Keratinocyte (primary cell): ENCODE data around the gene TBKBP1. TPM values are rescaled to one million over a fixed set of nuclear protein-coding genes. Genes with fewer than 3 reads are reported as not detected.

Experiments
- DNase-seq: peaks from one replicate; pipeline ENCODE4 v3.0.0-alpha.2; 2011; ENCODE audit warnings: low read depth, missing footprints, low spot score
- FAIRE-seq: peaks from 2 replicates; lab custom pipeline; 2011; peaks lifted over from hg19 to GRCh38; lab: Jason Lieb, UNC
- H2AFZ ChIP-seq: 2 replicates; pipeline ENCODE4 v1.6.0; 2012; ENCODE audit warnings: low read length, control low read depth, inconsistent platforms; ENCODE audit not compliant: control insufficient read depth
- H3K27ac ChIP-seq: 2 replicates; pipeline ENCODE4 v1.5.1; 2011; ENCODE audit warnings: low read length; ENCODE audit not compliant: control insufficient read depth, insufficient read depth
- H3K27me3 ChIP-seq: 3 replicates; pipeline ENCODE4 v1.6.0; 2011; ENCODE audit warnings: low read length; ENCODE audit not compliant: control insufficient read depth, insufficient read depth; ENCODE audit errors: extremely low read depth
- H3K36me3 ChIP-seq, 2 experiments: 2 replicates in 1 of 2; 3 replicates in 1 of 2; pipeline ENCODE4 v1.5.1; 2011; ENCODE audit warnings: low read length in 2 of 2, mild to moderate bottlenecking in 1 of 2; ENCODE audit not compliant: control insufficient read depth in 2 of 2, insufficient read depth in 2 of 2; ENCODE audit errors: extremely low read depth in 1 of 2
- H3K4me1 ChIP-seq: 3 replicates; pipeline ENCODE4 v1.5.1; 2011; ENCODE audit warnings: low read length; ENCODE audit not compliant: control insufficient read depth, insufficient read depth; ENCODE audit errors: extremely low read depth
- H3K4me2 ChIP-seq: 3 replicates; pipeline ENCODE4 v1.6.0; 2011; ENCODE audit warnings: low read depth, low read length; ENCODE audit not compliant: control insufficient read depth, insufficient read depth; ENCODE audit errors: extremely low read depth
- H3K4me3 ChIP-seq, 3 experiments: fragments of 200-600 bp in 1 of 3; sonication (generic) in 1 of 3; 2 replicates in 2 of 3; 3 replicates in 1 of 3; pipeline ENCODE4 v1.5.1; 2011 to 2016; ENCODE audit warnings: low read length in 3 of 3, mild to moderate bottlenecking in 3 of 3, control low read depth in 2 of 3, inconsistent platforms in 1 of 3, low read depth in 1 of 3, mixed read lengths in 1 of 3, mixed run types in 1 of 3, moderate library complexity in 1 of 3; ENCODE audit not compliant: control insufficient read depth in 2 of 3, insufficient read depth in 2 of 3; ENCODE audit errors: extremely low read depth in 1 of 3
- H3K79me2 ChIP-seq: 2 replicates; pipeline ENCODE4 v1.6.0; 2012; ENCODE audit warnings: low read length; ENCODE audit not compliant: control insufficient read depth, insufficient read depth
- H3K9ac ChIP-seq: 3 replicates; pipeline ENCODE4 v1.6.0; 2011; ENCODE audit warnings: low read length; ENCODE audit not compliant: control insufficient read depth, insufficient read depth; ENCODE audit errors: extremely low read depth
- H3K9me1 ChIP-seq: 3 replicates; pipeline ENCODE4 v1.6.0; 2011; ENCODE audit warnings: low read length; ENCODE audit not compliant: control insufficient read depth, insufficient read depth; ENCODE audit errors: extremely low read depth
- H3K9me3 ChIP-seq: 2 replicates; pipeline ENCODE4 v1.5.1; 2012; ENCODE audit warnings: low read depth, low read length; ENCODE audit not compliant: control insufficient read depth
- H4K20me1 ChIP-seq: 3 replicates; pipeline ENCODE4 v1.6.0; 2011; ENCODE audit warnings: low read length; ENCODE audit not compliant: control insufficient read depth, insufficient read depth; ENCODE audit errors: extremely low read depth
- CTCF ChIP-seq, 3 experiments: IDR thresholded peaks in 1 of 3; conservative IDR thresholded peaks in 1 of 3; optimal IDR thresholded peaks in 1 of 3; 2 replicates in 2 of 3; 3 replicates in 1 of 3; pipeline versions ENCODE3 to v1.5.1; 2011; ENCODE audit warnings: low read length in 3 of 3, mild to moderate bottlenecking in 3 of 3, moderate library complexity in 2 of 3, control low read depth in 1 of 3, inconsistent platforms in 1 of 3; ENCODE audit not compliant: insufficient read depth in 2 of 3; ENCODE audit errors: extremely low read depth in 1 of 3
- EZH2 ChIP-seq: IDR thresholded peaks from one replicate; pipeline ENCODE4 v1.6.1; 2012; ENCODE audit warnings: inconsistent platforms, mild to moderate bottlenecking, low read length, moderate library complexity
- dilution Hi-C: fragments of 300-500 bp; cut with MboI; formaldehyde crosslinking; loops from one replicate; pipeline ENCODE4 v1.7.0; 2020; ENCODE audit warnings: low sequenced_read_pairs; ENCODE audit not compliant: extremely low pct_ligation_motif_present
- polyA plus RNA-seq, 5 experiments: library from polyadenylated mRNA; depleted of rRNA in 3 of 5; stranded (reverse) in 3 of 5; stranded (forward) in 1 of 5; unstranded in 1 of 5; fragments of >200 nt; gene quantifications; 1 replicate in 1 of 5; 2 replicates in 3 of 5; 3 replicates in 1 of 5; pipeline versions ENCODE4 v1.2.1 to v1.2.3, GENCODE V29; 2011 to 2012; ENCODE audit warnings: missing spikeins in 2 of 5, low read depth in 1 of 5, low replicate concordance in 1 of 5

Gene TBKBP1
- polyA plus RNA-seq, 1 donor (not counting 4 experiments of a cell fraction or from before 2014, with no cell fraction given) = 4.3 TPM

- TF ChIP-seq EZH2 = no peak
- no peak for TF ChIP-seq CTCF (optimal IDR thresholded peaks at IDR 0.05 in 1 of 3, IDR thresholded peaks at IDR 0.05 in 1 of 3, conservative IDR thresholded peaks at IDR 0.05 in 1 of 3; ENCODE audit: extremely low read depth in 1 of 3, insufficient read depth in 2 of 3, low read length in 3 of 3)
- dilution Hi-C loops = no loop called here
- no peak for FAIRE-seq
- H4K20me1 ChIP-seq = peaks cover under 1% of the 10 kb centered on the region
- H3K27ac ChIP-seq = no peak overlapping the region
- H3K9me3 ChIP-seq = no peaks in the 10 kb centered on the region
- no peak overlapping the region for H3K4me2 ChIP-seq
- DNase-seq = no peak
- H3K36me3 ChIP-seq = peaks cover 0 to 1% of the 10 kb centered on the region in 2 experiments
- H2AFZ ChIP-seq = no peak overlapping the region
- no peak overlapping the region for H3K9ac ChIP-seq
- H3K4me3 ChIP-seq = no peak overlapping the region
- H3K9me1 ChIP-seq = no peaks in the 10 kb centered on the region
- no peaks in the 10 kb centered on the region for H3K4me1 ChIP-seq
- no peaks in the 10 kb centered on the region for H3K79me2 ChIP-seq
- H3K27me3 ChIP-seq = peaks cover 38% of the 10 kb centered on the region
These were observed 17.6 kb downstream of the TBKBP1 start for GRCh38 chr17:47711366-47712099.

- no peak overlapping the region for H3K27ac ChIP-seq
- dilution Hi-C loops = no loop called here
- FAIRE-seq = no peak
These were observed 18.5 kb downstream of the TBKBP1 start for GRCh38 chr17:47712330-47713023.

More at GRCh38 chr17:47712330-47713023, 18.5 kb downstream of the TBKBP1 start:
- Histone ChIP-seq H3K9me1 (no peaks in the 10 kb centered on the region), H3K79me2 (no peaks in the 10 kb centered on the region), H2AFZ (no peak overlapping the region), H4K20me1 (no peaks in the 10 kb centered on the region), H3K4me1 (no peaks in the 10 kb centered on the region), H3K27me3 (peaks cover 45% of the 10 kb centered on the region), H3K9me3 (no peaks in the 10 kb centered on the region), H3K4me2 (no peak overlapping the region), H3K36me3 (peaks cover 0 to 1% of the 10 kb centered on the region in 2 experiments), H3K9ac (no peak overlapping the region), H3K4me3 (no peak overlapping the region)
- DNase-seq = no peak
- TF ChIP-seq CTCF (optimal IDR thresholded peaks at IDR 0.05 in 1 of 3, IDR thresholded peaks at IDR 0.05 in 1 of 3, conservative IDR thresholded peaks at IDR 0.05 in 1 of 3; ENCODE audit: extremely low read depth in 1 of 3, insufficient read depth in 2 of 3, low read length in 3 of 3) (no peak), EZH2 (no peak)
